AG10803 (cell line): ENCODE data around the gene GNAI3.

Experiments used
- DNase-seq: peaks from one replicate; pipeline ENCODE4 v3.0.0; 2010; ENCODE audit warnings: low read depth
- H3K4me3 ChIP-seq: 2 replicates; pipeline ENCODE4 v1.5.1; 2011; ENCODE audit warnings: mild to moderate bottlenecking, low read length, control low read depth
- CTCF ChIP-seq: conservative IDR thresholded peaks from 2 replicates; pipeline ENCODE4 v1.5.1; 2011; ENCODE audit warnings: mild to moderate bottlenecking, low read length, control low read depth, inconsistent platforms

GNAI3 gene

GRCh38 chr1:109565241-109565640 is 16.8 kb downstream of the GNAI3 start:
- no peak for DNase-seq

GRCh38 chr1:109566982-109567381 is 18.6 kb downstream of the GNAI3 start:
- TF ChIP-seq CTCF, result no peak
- DNase-seq, result no peak
- no peak overlapping the region for H3K4me3 ChIP-seq

More at GRCh38 chr1:109565241-109565640, 16.8 kb downstream of the GNAI3 start:
- no peak overlapping the region for H3K4me3 ChIP-seq
- TF ChIP-seq CTCF, result no peak

- no peak overlapping the region for H3K4me3 ChIP-seq
- no peak for DNase-seq
- TF ChIP-seq CTCF, result no peak
Measured at GRCh38 chr1:109567877-109568672, 19.7 kb downstream of the GNAI3 start.

- H3K4me3 ChIP-seq, result no peak overlapping the region
- TF ChIP-seq CTCF, result no peak
- DNase-seq, result no peak
Measured at GRCh38 chr1:109569323-109569722, 20.9 kb downstream of the GNAI3 start.

- DNase-seq, result peak; percentile 41
- H3K4me3 ChIP-seq, result no peak overlapping the region
- no peak for TF ChIP-seq CTCF
Measured at GRCh38 chr1:109570414-109570813, 22.0 kb downstream of the GNAI3 start.

- H3K4me3 ChIP-seq, result no peak overlapping the region
- TF ChIP-seq CTCF, result no peak
- no peak for DNase-seq
Measured at GRCh38 chr1:109573785-109574184, 25.4 kb downstream of the GNAI3 start.

- no peak overlapping the region for H3K4me3 ChIP-seq
- TF ChIP-seq CTCF, result no peak
- peak; percentile 39 for DNase-seq
Measured at GRCh38 chr1:109578947-109579443, 30.6 kb downstream of the GNAI3 start.
